AG20443 (cell line): Measurements from ENCODE around the gene GRAPL.
"Not testable (repeated sequence)": the region's sequence is repeated elsewhere in the genome, so short reads cannot be mapped to it uniquely, and the experiment has no call there.

Experiments used
- DNase-seq: peaks from one replicate; pipeline ENCODE4 v3.0.0; 2012; ENCODE audit warnings: low spot score, mixed read lengths

The GRAPL gene

GRCh38 chr17:19127148-19127980 lies at the start of gene GRAPL:
TSS of gene GRAPL (plus strand) at chr17:19127589. CDS start at chr17:19127620, 31 bp downstream.
- not testable (repeated sequence) for DNase-seq

GRCh38 chr17:19088804-19089685 lies 38.3 kb upstream of the GRAPL start:
- DNase-seq, result not testable (repeated sequence)

GRCh38 chr17:19090058-19090772 lies 37.2 kb upstream of the GRAPL start:
- DNase-seq, result not testable (repeated sequence)

- DNase-seq, result not testable (repeated sequence)
These were observed 34.4 kb upstream of the GRAPL start for GRCh38 chr17:19092737-19093683.

- DNase-seq, result not testable (repeated sequence)
These were observed 33.5 kb upstream of the GRAPL start for GRCh38 chr17:19093684-19094438.

- DNase-seq, result not testable (repeated sequence)
These were observed 18.9 kb upstream of the GRAPL start for GRCh38 chr17:19108517-19108916.

GRCh38 chr17:19110189-19111097 lies 16.9 kb upstream of the GRAPL start:
- DNase-seq, result not testable (repeated sequence)

- not testable (repeated sequence) for DNase-seq
These were observed 16.2 kb upstream of the GRAPL start for GRCh38 chr17:19111111-19111711.

- DNase-seq, result not testable (repeated sequence)
These were observed 15.5 kb upstream of the GRAPL start for GRCh38 chr17:19111801-19112458.

- not testable (repeated sequence) for DNase-seq
These were observed 14.9 kb upstream of the GRAPL start for GRCh38 chr17:19112459-19112826.

- DNase-seq, result not testable (repeated sequence)
These were observed 8.7 kb upstream of the GRAPL start for GRCh38 chr17:19118695-19119094.

- DNase-seq, result not testable (repeated sequence)
These were observed 2.1 kb upstream of the GRAPL start for GRCh38 chr17:19125289-19125688.

- not testable (repeated sequence) for DNase-seq
These were observed 2.1 kb downstream of the GRAPL start for GRCh38 chr17:19129500-19129899.

- not testable (repeated sequence) for DNase-seq
These were observed 3.7 kb downstream of the GRAPL start for GRCh38 chr17:19131108-19131507.

- DNase-seq, result not testable (repeated sequence)
These were observed 4.4 kb downstream of the GRAPL start for GRCh38 chr17:19131772-19132171.

GRCh38 chr17:19133793-19134192 lies 6.4 kb downstream of the GRAPL start:
- DNase-seq, result not testable (repeated sequence)

- not testable (repeated sequence) for DNase-seq
These were observed 8.0 kb downstream of the GRAPL start for GRCh38 chr17:19135391-19135790.

GRCh38 chr17:19136138-19136537 lies 8.7 kb downstream of the GRAPL start:
- DNase-seq, result not testable (repeated sequence)
